Endothelial cell of umbilical vein (primary cell): Measurements from ENCODE around the gene ZBTB6. TPM values are rescaled to one million over a fixed set of nuclear protein-coding genes. Genes with fewer than 3 reads are reported as not detected.

Source experiments
- BruUV-seq: library from RNA; stranded (reverse); fragments of 400-500 nt; replicated peaks from 2 replicates; lab custom pipeline; 2021; lab: Mats Ljungman, UMichigan
- CTCF ChIA-PET: fragments of 300-600, 350-600 bp; sonication (Branson Sonifier 250); formaldehyde crosslinking; loops from one replicate; lab custom pipeline; 2021; ENCODE audit warnings: antibody characterized with exemption, inconsistent platforms; lab: Charles Lee
- POLR2A ChIA-PET: fragments of 300-600, 350-600 bp; sonication (Branson Sonifier 250); formaldehyde crosslinking; loops from one replicate; lab custom pipeline; 2021; ENCODE audit warnings: antibody characterized with exemption, inconsistent platforms; lab: Charles Lee
- DNase-seq: peaks from one replicate; pipeline ENCODE4 v3.0.0-alpha.2; 2011; ENCODE audit warnings: low read depth, low spot score
- FAIRE-seq: peaks from 2 replicates; lab custom pipeline; 2011; peaks lifted over from hg19 to GRCh38; lab: Jason Lieb, UNC
- H2AFZ ChIP-seq: 2 replicates; pipeline ENCODE4 v1.6.0; 2012; ENCODE audit warnings: low read depth, low read length, control low read depth, inconsistent platforms
- H3K27ac ChIP-seq: 2 replicates; pipeline ENCODE4 v1.5.1; 2011; ENCODE audit warnings: low read depth, mild to moderate bottlenecking, control low read depth, low read length, moderate library complexity; ENCODE audit not compliant: insufficient read depth
- H3K27me3 ChIP-seq, 2 experiments: 2 replicates each; pipeline versions ENCODE4 v1.6.0 to v1.6.1; 2011; ENCODE audit warnings: low read length in 2 of 2, mixed read lengths in 1 of 2; ENCODE audit not compliant: control insufficient read depth in 2 of 2, insufficient read depth in 2 of 2
- H3K36me3 ChIP-seq, 2 experiments: 2 replicates in 1 of 2; 3 replicates in 1 of 2; pipeline ENCODE4 v1.5.1; 2011; ENCODE audit warnings: low read length in 2 of 2, mild to moderate bottlenecking in 1 of 2, moderate library complexity in 1 of 2; ENCODE audit not compliant: control insufficient read depth in 2 of 2, insufficient read depth in 2 of 2; ENCODE audit errors: extremely low read depth in 1 of 2
- H3K4me1 ChIP-seq: 3 replicates; pipeline ENCODE4 v1.5.1; 2011; ENCODE audit warnings: mild to moderate bottlenecking, low read length; ENCODE audit not compliant: control insufficient read depth, insufficient read depth; ENCODE audit errors: extremely low read depth
- H3K4me2 ChIP-seq: 2 replicates; pipeline ENCODE4 v1.6.1; 2011; ENCODE audit warnings: low read length, control low read depth, mixed read lengths; ENCODE audit not compliant: insufficient read depth
- H3K4me3 ChIP-seq, 3 experiments: fragments of 200-600 bp in 1 of 3; sonication (generic), shearing (Covaris generic) in 1 of 3; replicated peaks in 1 of 3; 2 replicates each; pipeline ENCODE4 v1.5.1; 2011 to 2016; ENCODE audit warnings: control low read depth in 3 of 3, low read length in 3 of 3, mild to moderate bottlenecking in 2 of 3, inconsistent platforms in 1 of 3, low read depth in 1 of 3, moderate library complexity in 1 of 3; ENCODE audit not compliant: insufficient read depth in 1 of 3
- H3K79me2 ChIP-seq: 2 replicates; pipeline ENCODE4 v1.6.0; 2012; ENCODE audit warnings: low read length, inconsistent platforms; ENCODE audit not compliant: control insufficient read depth, insufficient read depth
- H3K9ac ChIP-seq: replicated peaks from 2 replicates; pipeline ENCODE3; 2011; ENCODE audit warnings: low read length, control low read depth; ENCODE audit not compliant: insufficient read depth; ENCODE audit errors: extremely low read depth
- H3K9me1 ChIP-seq: replicated peaks from 3 replicates; pipeline ENCODE4 v1.6.0; 2011; ENCODE audit warnings: mild to moderate bottlenecking, low read length; ENCODE audit not compliant: control insufficient read depth, insufficient read depth; ENCODE audit errors: extremely low read depth
- H3K9me3 ChIP-seq: replicated peaks from 2 replicates; pipeline ENCODE4 v1.5.1; 2012; ENCODE audit warnings: low read length, inconsistent platforms; ENCODE audit not compliant: control insufficient read depth, insufficient read depth
- H4K20me1 ChIP-seq: replicated peaks from 2 replicates; pipeline ENCODE3; 2011; ENCODE audit warnings: mild to moderate bottlenecking, low read length; ENCODE audit not compliant: control insufficient read depth, insufficient read depth; ENCODE audit errors: extremely low read depth
- CTCF ChIP-seq, 2 donors: IDR thresholded peaks; 1 replicate in 1 of 2; 2 replicates in 1 of 2; pipeline ENCODE4 v1.5.1; 2011; ENCODE audit warnings: low read length in 2 of 2, mild to moderate bottlenecking in 2 of 2, moderate library complexity in 2 of 2, control low read depth in 1 of 2, inconsistent platforms in 1 of 2, low read depth in 1 of 2; ENCODE audit not compliant: insufficient read depth in 1 of 2; ENCODE audit errors: extremely low read depth in 1 of 2
- EZH2 ChIP-seq: IDR thresholded peaks from 2 replicates; pipeline ENCODE4 v1.6.1; 2012; ENCODE audit warnings: borderline replicate concordance, low read depth, mild to moderate bottlenecking, moderate library complexity, low read length, inconsistent platforms; ENCODE audit not compliant: severe bottlenecking
- FOS ChIP-seq: IDR thresholded peaks from 2 replicates; pipeline ENCODE4 v1.6.1; 2011; ENCODE audit warnings: mild to moderate bottlenecking, low read length, moderate library complexity, borderline replicate concordance; ENCODE audit not compliant: insufficient read depth
- GATA2 ChIP-seq: IDR thresholded peaks from 2 replicates; pipeline ENCODE4 v1.7.0; 2011; ENCODE audit warnings: low read depth, mild to moderate bottlenecking, moderate library complexity, mixed read lengths, low read length; ENCODE audit not compliant: insufficient read length, insufficient read depth
- JUN ChIP-seq: IDR thresholded peaks from 2 replicates; pipeline ENCODE4 v1.6.1; 2011; ENCODE audit warnings: borderline replicate concordance, low read depth; ENCODE audit not compliant: insufficient read length, insufficient read depth
- MAX ChIP-seq: IDR thresholded peaks from 2 replicates; pipeline ENCODE4 v1.6.1; 2011; ENCODE audit not compliant: insufficient read depth, insufficient read length
- MYC ChIP-seq: IDR thresholded peaks from one replicate; pipeline ENCODE4 v1.6.1; 2011; ENCODE audit warnings: mild to moderate bottlenecking, low read depth, low read length
- POLR2A ChIP-seq: IDR thresholded peaks from 2 replicates; pipeline ENCODE4 v1.6.1; 2012; ENCODE audit warnings: low read depth, mild to moderate bottlenecking, control low read depth, low read length
- POLR2AphosphoS5 ChIP-seq: IDR thresholded peaks from 2 replicates; pipeline ENCODE4 v1.6.1; 2012; ENCODE audit warnings: low read depth, mild to moderate bottlenecking, control low read depth, low read length, moderate library complexity; ENCODE audit not compliant: insufficient read depth
- dilution Hi-C: fragments of 300-500 bp; cut with MboI; formaldehyde crosslinking; loops from one replicate; pipeline ENCODE4 v1.15.0; 2019; ENCODE audit warnings: low sequenced_read_pairs; ENCODE audit not compliant: extremely low pct_ligation_motif_present
- intact Hi-C: fragments of 100-400 bp; cut with micrococcal nuclease; formaldehyde crosslinking; loops from one replicate; pipeline ENCODE4 v1.10.0; 2022
- polyA plus RNA-seq, 4 experiments: library from polyadenylated mRNA; depleted of rRNA in 3 of 4; stranded (reverse) in 3 of 4; unstranded in 1 of 4; fragments of >200 nt; gene quantifications; 2 replicates each; pipeline versions ENCODE4 v1.2.1 to v1.2.3, GENCODE V29; 2011 to 2012; ENCODE audit warnings: missing spikeins in 1 of 4
- total RNA-seq: library from RNA; stranded (reverse); gene quantifications from 2 replicates; pipeline ENCODE4 v1.2.3, GENCODE V29; 2021

ZBTB6 gene
- total and polyA plus RNA-seq, 2 donors (not counting 3 experiments of a cell fraction or from before 2014, with no cell fraction given), result 1.6 to 5.5 TPM

GRCh38 chr9:122904823-122905710 lies 8.1 kb downstream of the ZBTB6 start, which contains the start of gene RC3H2:
TSS of gene RC3H2 (minus strand) at chr9:122905359. CDS start at chr9:122897509, 7,850 bp downstream.
- Histone ChIP-seq H3K9ac (peak within 1 kb of the TSS; percentile 91), H3K4me3 (peak within 1 kb of the TSS; percentile 53 to 92 (median 54)), H3K79me2 (peaks cover 50% of the 10 kb centered on the region), H4K20me1 (no peaks in the 10 kb centered on the region), H3K27me3 (no peaks in the 10 kb centered on the region), H3K27ac (peak within 1 kb of the TSS; percentile 73), H3K4me1 (peaks cover 21% of the 10 kb centered on the region), H3K9me1 (no peaks in the 10 kb centered on the region), H3K36me3 (no peaks in the 10 kb centered on the region), H3K4me2 (peak within 1 kb of the TSS; percentile 98), H2AFZ (peak within 1 kb of the TSS; percentile 86), H3K9me3 (no peaks in the 10 kb centered on the region)
- BruUV-seq, result TSS peak; percentile 87
- intact Hi-C loops, result loop anchor here (1.0 to 5.0 kb wide), 5 partner anchors 8 to 447 kb away; partner anchors contain the start of genes RABGAP1, ZBTB26 and ZBTB6
- peak; percentile 100 for DNase-seq
- TF ChIP-seq EZH2 (no peak), POLR2AphosphoS5 (peak; percentile 79), MAX (peak; percentile 70), MYC (no peak), GATA2 (no peak), CTCF (IDR thresholded peaks at IDR 0.05; ENCODE audit: extremely low read depth in 1 of 2, insufficient read depth in 1 of 2, low read depth in 1 of 2, low read length in 2 of 2) (no peak), JUN (no peak), FOS (no peak), POLR2A (peak; percentile 88)
- dilution Hi-C loops, result no loop called here
- CTCF ChIA-PET, result interaction anchor here (1.0 to 3.0 kb wide), 7 partner anchors 8 to 445 kb away, joined by 3 to 19 read pairs (median 9); partner anchors contain the start of genes ZBTB26 and ZBTB6
- peak; percentile 99 for FAIRE-seq
- POLR2A ChIA-PET, result interaction anchor here (0.6 to 2.9 kb wide), 6 partner anchors 9 to 90 kb away, joined by 4 to 11 read pairs (median 4); partner anchors contain the start of genes RABGAP1 and ZBTB26
